HepG2 (cell line): ENCODE data around the gene ZER1. TPM values are rescaled to one million over a fixed set of nuclear protein-coding genes. Genes with fewer than 3 reads are reported as not detected.

Source experiments
- ATAC-seq: fragments of 200-7000 bp; cut with Tn5 transposase; 3 replicates; pipeline ENCODE4 v1.9.1; 2020; ENCODE audit warnings: mild to moderate bottlenecking, moderate library complexity
- BruUV-seq: library from RNA; stranded (reverse); fragments of 400-500 nt; replicated peaks from 2 replicates; lab custom pipeline; 2021; lab: Mats Ljungman, UMichigan
- CTCF ChIA-PET: fragments of 300-600 bp; formaldehyde crosslinking; extraction: SDS; loops from one replicate; lab custom pipeline; 2021; ENCODE audit warnings: low total read pairs, inconsistent platforms, low intra/inter-chr PET ratio; lab: Yijun Ruan, JAX
- POLR2A ChIA-PET: fragments of 350-600 bp; sonication (Branson Sonifier 250); formaldehyde crosslinking; loops from one replicate; lab custom pipeline; 2020; ENCODE audit warnings: antibody characterized with exemption, inconsistent platforms; lab: Yijun Ruan, JAX
- DNase-seq: peaks from one replicate; pipeline ENCODE4 v3.0.0-alpha.2; 2015; ENCODE audit warnings: low spot score
- FAIRE-seq: peaks from 3 replicates; lab custom pipeline; 2011; peaks lifted over from hg19 to GRCh38; lab: Jason Lieb, UNC
- H2AFZ ChIP-seq: one replicate; pipeline ENCODE4 v1.6.1; 2011; ENCODE audit warnings: low read length, inconsistent platforms
- H3K27ac ChIP-seq: fragments of 300-600 bp; 3 replicates; pipeline ENCODE4 v1.8.0; 2011; ENCODE audit warnings: mixed run types, mild to moderate bottlenecking, mixed read lengths, low read length, inconsistent platforms; ENCODE audit not compliant: insufficient read depth; ENCODE audit errors: extremely low read length
- H3K27me3 ChIP-seq, 2 experiments: fragments of 200-600 bp in 1 of 2; 2 replicates in 1 of 2; 3 replicates in 1 of 2; pipeline versions ENCODE4 v1.6.0 to v1.8.0; 2011; ENCODE audit warnings: low read length in 2 of 2, mild to moderate bottlenecking in 2 of 2, moderate library complexity in 2 of 2, inconsistent platforms in 1 of 2; ENCODE audit not compliant: insufficient read depth in 2 of 2, control insufficient read depth in 1 of 2
- H3K36me3 ChIP-seq, 2 experiments: fragments of 200-600 bp in 1 of 2; replicated peaks in 1 of 2; 2 replicates in 1 of 2; 3 replicates in 1 of 2; pipeline versions ENCODE4 v1.5.1 to v1.8.0; 2011; ENCODE audit warnings: low read length in 2 of 2, inconsistent platforms in 1 of 2; ENCODE audit not compliant: insufficient read depth in 2 of 2, control insufficient read depth in 1 of 2
- H3K4me1 ChIP-seq: 2 replicates; pipeline ENCODE4 v1.5.1; 2012; ENCODE audit warnings: low read length, inconsistent platforms; ENCODE audit not compliant: insufficient read depth
- H3K4me2 ChIP-seq: 2 replicates; pipeline ENCODE4 v1.6.0; 2011; ENCODE audit warnings: low read depth, low read length, inconsistent platforms
- H3K4me3 ChIP-seq, 3 experiments: fragments of 200-600 bp in 1 of 3; sonication (generic), shearing (Covaris generic) in 1 of 3; replicated peaks in 1 of 3; 2 replicates each; pipeline ENCODE4 v1.5.1; 2011 to 2016; ENCODE audit warnings: low read length in 3 of 3, inconsistent platforms in 2 of 3, low read depth in 2 of 3, mild to moderate bottlenecking in 2 of 3, control low read depth in 1 of 3, mixed read lengths in 1 of 3; ENCODE audit not compliant: insufficient read depth in 1 of 3
- H3K79me2 ChIP-seq: one replicate; pipeline ENCODE4 v1.6.1; 2011; ENCODE audit warnings: low read length, inconsistent platforms; ENCODE audit not compliant: insufficient read depth
- H3K9ac ChIP-seq: 2 replicates; pipeline ENCODE4 v1.6.0; 2011; ENCODE audit warnings: mild to moderate bottlenecking, low read depth, low read length, inconsistent platforms; ENCODE audit not compliant: insufficient read depth
- H3K9me3 ChIP-seq: 2 replicates; pipeline ENCODE4 v1.5.1; 2012; ENCODE audit warnings: mild to moderate bottlenecking, low read length
- H4K20me1 ChIP-seq: 2 replicates; pipeline ENCODE4 v1.6.0; 2011; ENCODE audit warnings: inconsistent platforms, mild to moderate bottlenecking, low read length, moderate library complexity; ENCODE audit not compliant: insufficient read depth
- CEBPB ChIP-seq: IDR thresholded peaks from 2 replicates; pipeline ENCODE4 v1.6.1; 2011; ENCODE audit warnings: low read depth, low read length, improper control_type of control experiment, borderline replicate concordance
- CSRNP1 ChIP-seq: sonication (generic); formaldehyde crosslinking; IDR thresholded peaks from 2 replicates; pipeline ENCODE4 v1.8.1; 2023; ENCODE audit warnings: mild to moderate bottlenecking, missing genetic modification reagents
- EHMT2 ChIP-seq: fragments of 200-600 bp; sonication (generic); IDR thresholded peaks from 2 replicates; pipeline ENCODE4 v1.7.0; 2017; ENCODE audit warnings: antibody characterized with exemption, low read depth, low read length, borderline replicate concordance
- FOSL2 ChIP-seq: sonication (generic); formaldehyde crosslinking; IDR thresholded peaks from 2 replicates; pipeline ENCODE4 v1.4.0; 2020; ENCODE audit warnings: missing genetic modification reagents
- GFI1 ChIP-seq: sonication (generic); formaldehyde crosslinking; IDR thresholded peaks from 2 replicates; pipeline ENCODE4 v1.5.0; 2020; ENCODE audit warnings: missing genetic modification reagents, mild to moderate bottlenecking, borderline replicate concordance
- PTBP1 ChIP-seq: fragments of 200-400 bp; formaldehyde crosslinking; IDR thresholded peaks from 2 replicates; pipeline ENCODE4 v1.6.1; 2018; ENCODE audit warnings: low read length, low read depth; ENCODE audit not compliant: poor library complexity, severe bottlenecking
- RORA ChIP-seq: sonication (generic); formaldehyde crosslinking; IDR thresholded peaks from 2 replicates; pipeline ENCODE4 v1.5.0; 2020; ENCODE audit warnings: mild to moderate bottlenecking, missing genetic modification reagents, moderate library complexity
- SMARCE1 ChIP-seq: fragments of 450-650 bp; IDR thresholded peaks from 2 replicates; pipeline ENCODE4 v1.6.1; 2017; ENCODE audit warnings: borderline replicate concordance
- STAT5B ChIP-seq: sonication (generic); formaldehyde crosslinking; IDR thresholded peaks from 2 replicates; pipeline ENCODE4 v1.4.0; 2020; ENCODE audit warnings: missing genetic modification reagents
- TBP ChIP-seq: sonication (generic); formaldehyde crosslinking; IDR thresholded peaks from 2 replicates; pipeline ENCODE4 v1.5.0; 2020; ENCODE audit warnings: missing genetic modification reagents
- TSC22D2 ChIP-seq: sonication (generic); formaldehyde crosslinking; IDR thresholded peaks from 2 replicates; pipeline ENCODE4 v1.5.1; 2020; ENCODE audit warnings: missing genetic modification reagents, mild to moderate bottlenecking, borderline replicate concordance
- ZC3H4 ChIP-seq: sonication (generic); formaldehyde crosslinking; IDR thresholded peaks from 2 replicates; pipeline ENCODE4 v1.4.0; 2020; ENCODE audit warnings: missing genetic modification reagents, borderline replicate concordance
- ZNF160 ChIP-seq: sonication (generic); formaldehyde crosslinking; IDR thresholded peaks from 2 replicates; pipeline ENCODE4 v1.8.0; 2022; ENCODE audit warnings: mild to moderate bottlenecking, inconsistent platforms, missing genetic modification reagents
- ZNF225 ChIP-seq: sonication (generic); formaldehyde crosslinking; IDR thresholded peaks from 2 replicates; pipeline ENCODE4 v1.4.0; 2020; ENCODE audit warnings: mild to moderate bottlenecking, missing genetic modification reagents
- ZNF335 ChIP-seq: sonication (generic); formaldehyde crosslinking; IDR thresholded peaks from 2 replicates; pipeline ENCODE4 v1.4.0; 2020; ENCODE audit warnings: missing genetic modification reagents
- ZNF570 ChIP-seq: sonication (generic); formaldehyde crosslinking; IDR thresholded peaks from 2 replicates; pipeline ENCODE4 v1.4.0; 2020; ENCODE audit warnings: mild to moderate bottlenecking, missing genetic modification reagents, borderline replicate concordance
- WGBS: methylation state at CpG from one replicate; pipeline ENCODE4 v1.1.6; 2017; ENCODE audit warnings: low lambda C conversion rate; 5-methylcytosine and 5-hydroxymethylcytosine counted together
- in situ Hi-C: cut with HindIII; loops from 2 replicates; pipeline ENCODE4 v1.10.0; 2017; ENCODE audit warnings: low pct_unique_long_range_greater_than_20kb; ENCODE audit not compliant: extremely low pct_ligation_motif_present
- intact Hi-C: fragments of 100-400 bp; cut with micrococcal nuclease; formaldehyde crosslinking; loops from one replicate; pipeline ENCODE4 v1.10.0; 2022; ENCODE audit not compliant: unreplicated experiment
- polyA plus RNA-seq, 8 experiments: library from polyadenylated mRNA; depleted of rRNA in 3 of 8; stranded (reverse) in 7 of 8; unstranded in 1 of 8; fragments of >200 nt; fragmentation: Illumina TruSeq in 4 of 8; extraction: Trizol in 4 of 8; gene quantifications; 2 replicates each; pipeline versions ENCODE4 v1.2.1 to v1.2.3, GENCODE V29; 2011 to 2016; ENCODE audit warnings: low read depth in 4 of 8, missing spikeins in 1 of 8, mixed read lengths in 1 of 8; ENCODE audit not compliant: insufficient read depth in 1 of 8
- total RNA-seq, 5 experiments: library from RNA; depleted of rRNA; stranded (reverse); fragments of >200 nt; fragmentation: Illumina TruSeq; extraction: Trizol; gene quantifications; 2 replicates each; pipeline ENCODE4 v1.2.3, GENCODE V29; 2016; ENCODE audit warnings: low read depth in 1 of 5
- TF ChIP-seq, protein P1 (sequence below): sonication (generic); formaldehyde crosslinking; IDR thresholded peaks from 2 replicates; pipeline ENCODE4 v1.4.0; 2020; ENCODE audit warnings: missing genetic modification reagents

ZER1 gene
- total and polyA plus RNA-seq, 2 of the 13 experiments (the other 11 are each of a cell fraction or from before 2014, with no cell fraction given): 7.7 to 40.0 TPM

DNA sequence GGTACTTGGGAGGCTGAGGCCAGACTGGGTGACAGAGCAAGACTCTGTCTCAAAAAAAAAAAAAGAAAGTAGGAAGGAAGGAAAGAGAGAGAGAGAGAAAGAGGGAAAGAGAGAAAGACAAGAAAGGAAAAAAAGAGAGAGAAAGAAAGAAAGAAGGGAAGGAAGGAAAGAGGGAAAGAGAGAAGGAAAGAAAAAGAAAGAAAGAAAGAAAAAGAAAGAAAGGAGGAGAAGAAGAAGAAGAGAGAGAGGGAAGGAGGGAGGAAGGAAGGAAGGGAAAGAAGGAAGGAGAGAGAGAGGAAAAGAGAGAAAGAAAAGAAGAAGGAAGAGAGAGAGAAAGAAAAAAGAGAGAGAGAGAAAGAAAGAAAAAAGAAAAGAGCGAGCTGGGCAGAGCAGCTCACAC, 3.1 kb upstream of the ZER1 start:
- BruUV-seq: no TSS peak
- ATAC-seq: no peak
- Histone ChIP-seq H3K9me3 (no peaks in the 10 kb centered on the region), H4K20me1 (no peaks in the 10 kb centered on the region), H3K9ac (no peak overlapping the region), H3K4me2 (no peak overlapping the region), H3K27ac (no peak overlapping the region), H3K4me1 (peaks cover 16% of the 10 kb centered on the region), H3K36me3 (no peaks in the 10 kb centered on the region), H3K27me3 (no peaks in the 10 kb centered on the region; a peak in 1 of 5 replicates), H3K4me3 (no peak overlapping the region), H2AFZ (no peak overlapping the region), H3K79me2 (peaks cover 14% of the 10 kb centered on the region)
- no peak for TF ChIP-seq TBP (CRISPR knock-in tag)
- no peak for TF ChIP-seq ZNF335 (CRISPR knock-in tag)
- TF ChIP-seq CEBPB: no peak
- TF ChIP-seq PTBP1: no peak
- no peak for TF ChIP-seq ZNF570 (CRISPR knock-in tag)
- no peak for TF ChIP-seq RORA
- no peak for TF ChIP-seq ZNF225 (CRISPR knock-in tag)
- no peak for TF ChIP-seq STAT5B (CRISPR knock-in tag)
- TF ChIP-seq FOSL2 (CRISPR knock-in tag): no peak
- no peak for TF ChIP-seq ZC3H4 (CRISPR knock-in tag)
- no peak for TF ChIP-seq EHMT2
- intact Hi-C loops (no loop called here), in situ Hi-C loops (no loop called here)
- POLR2A ChIA-PET: no interaction called here
- CTCF ChIA-PET: no interaction called here
- FAIRE-seq: no peak
- no peak for DNase-seq
- 88% methylated on average over 1 of the region's 1 CpG for WGBS

DNA sequence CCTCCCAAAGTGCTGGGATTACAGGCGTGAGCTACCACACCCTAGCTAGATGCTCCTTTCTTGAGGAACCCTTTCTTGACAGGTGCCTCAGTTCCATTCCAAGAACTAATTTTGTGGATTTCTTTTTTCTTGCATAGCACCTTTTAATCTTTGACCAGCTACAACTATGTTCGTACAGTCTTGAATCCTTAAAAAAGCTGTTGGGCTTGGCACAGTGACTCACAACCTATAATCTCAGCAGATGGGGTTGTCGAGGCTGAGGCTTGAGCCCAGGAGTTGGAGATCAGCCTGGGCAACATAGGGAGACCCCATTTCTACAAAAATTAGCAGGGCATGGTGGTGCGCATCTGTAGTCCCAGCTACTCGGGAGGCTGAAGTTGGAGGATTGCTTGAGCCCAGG, 1.3 kb upstream of the ZER1 start:
- POLR2A ChIA-PET: interaction anchor here (1.0 kb wide), 2 partner anchors 11 to 15 kb away, joined by 3 read pairs; no protein-coding TSS in a partner anchor
- CTCF ChIA-PET: no interaction called here
- in situ Hi-C loops: no loop called here
- TF ChIP-seq, protein P1, sequence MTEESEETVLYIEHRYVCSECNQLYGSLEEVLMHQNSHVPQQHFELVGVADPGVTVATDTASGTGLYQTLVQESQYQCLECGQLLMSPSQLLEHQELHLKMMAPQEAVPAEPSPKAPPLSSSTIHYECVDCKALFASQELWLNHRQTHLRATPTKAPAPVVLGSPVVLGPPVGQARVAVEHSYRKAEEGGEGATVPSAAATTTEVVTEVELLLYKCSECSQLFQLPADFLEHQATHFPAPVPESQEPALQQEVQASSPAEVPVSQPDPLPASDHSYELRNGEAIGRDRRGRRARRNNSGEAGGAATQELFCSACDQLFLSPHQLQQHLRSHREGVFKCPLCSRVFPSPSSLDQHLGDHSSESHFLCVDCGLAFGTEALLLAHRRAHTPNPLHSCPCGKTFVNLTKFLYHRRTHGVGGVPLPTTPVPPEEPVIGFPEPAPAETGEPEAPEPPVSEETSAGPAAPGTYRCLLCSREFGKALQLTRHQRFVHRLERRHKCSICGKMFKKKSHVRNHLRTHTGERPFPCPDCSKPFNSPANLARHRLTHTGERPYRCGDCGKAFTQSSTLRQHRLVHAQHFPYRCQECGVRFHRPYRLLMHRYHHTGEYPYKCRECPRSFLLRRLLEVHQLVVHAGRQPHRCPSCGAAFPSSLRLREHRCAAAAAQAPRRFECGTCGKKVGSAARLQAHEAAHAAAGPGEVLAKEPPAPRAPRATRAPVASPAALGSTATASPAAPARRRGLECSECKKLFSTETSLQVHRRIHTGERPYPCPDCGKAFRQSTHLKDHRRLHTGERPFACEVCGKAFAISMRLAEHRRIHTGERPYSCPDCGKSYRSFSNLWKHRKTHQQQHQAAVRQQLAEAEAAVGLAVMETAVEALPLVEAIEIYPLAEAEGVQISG (CRISPR knock-in tag): no peak
- TF ChIP-seq ZNF160 (CRISPR knock-in tag) (no peak), SMARCE1 (no peak), CSRNP1 (CRISPR knock-in tag) (no peak), GFI1 (CRISPR knock-in tag) (no peak), TSC22D2 (CRISPR knock-in tag) (no peak)

More for the DNA sequence above, 1.3 kb upstream of the ZER1 start:
- Histone ChIP-seq H2AFZ (no peak overlapping the region), H3K4me2 (no peak overlapping the region), H3K27ac (no peak overlapping the region), H3K4me3 (no peak overlapping the region), H3K27me3 (no peaks in the 10 kb centered on the region; a peak in 1 of 5 replicates), H3K9me3 (no peaks in the 10 kb centered on the region), H3K4me1 (peaks cover 19% of the 10 kb centered on the region), H3K9ac (no peak overlapping the region), H3K36me3 (no peaks in the 10 kb centered on the region), H3K79me2 (peaks cover 16% of the 10 kb centered on the region), H4K20me1 (no peaks in the 10 kb centered on the region)
- DNase-seq (no peak), FAIRE-seq (no peak), ATAC-seq (no peak)
- intact Hi-C loops: no loop called here
- no TSS peak for BruUV-seq
- 84% methylated on average over 5 of the region's 5 CpGs for WGBS
